M059J (cell line): ENCODE results near the gene C9. TPM values are rescaled to one million over a fixed set of nuclear protein-coding genes. Genes with fewer than 3 reads are reported as not detected.
"Not testable (repeated sequence)": the region's sequence is repeated elsewhere in the genome, so short reads cannot be mapped to it uniquely, and the experiment has no call there.

Source experiments
- DNase-seq: peaks from one replicate; pipeline ENCODE4 v3.0.0-alpha.2; 2012; ENCODE audit warnings: low read depth
- total RNA-seq: library from RNA; depleted of rRNA; stranded (reverse); fragments of >200 nt; shearing (Covaris generic); gene quantifications from 2 replicates; pipeline ENCODE4 v1.2.3, GENCODE V29; 2014; rRNA removed

The C9 gene
- total RNA-seq, result not detected in 2 replicates

- DNase-seq, result no peak
These were observed at the start of gene C9 for GRCh38 chr5:39364367-39364766. TSS of gene C9 (minus strand) at chr5:39364495. CDS start at chr5:39364464, 31 bp downstream.

DNA sequence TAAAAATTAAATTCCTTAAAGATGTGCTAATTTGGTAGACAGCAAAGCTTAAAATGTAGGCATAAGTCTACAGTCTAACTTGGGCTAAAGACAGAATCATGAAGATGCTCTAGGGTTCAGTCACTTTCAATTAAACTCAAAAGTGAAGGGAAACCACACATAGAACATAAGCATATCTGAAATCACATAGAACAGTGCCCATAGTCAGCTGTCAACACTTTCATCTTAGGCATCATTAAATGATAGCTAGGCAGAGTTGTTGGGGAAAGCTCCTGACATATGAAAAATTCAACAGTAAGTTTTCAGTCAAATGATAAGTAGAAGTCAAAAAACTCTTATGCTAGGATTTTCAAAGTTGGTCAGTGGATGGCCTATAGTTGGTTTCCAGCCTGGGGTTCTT, 49.5 kb upstream of the C9 start:
- DNase-seq, result no peak

DNA sequence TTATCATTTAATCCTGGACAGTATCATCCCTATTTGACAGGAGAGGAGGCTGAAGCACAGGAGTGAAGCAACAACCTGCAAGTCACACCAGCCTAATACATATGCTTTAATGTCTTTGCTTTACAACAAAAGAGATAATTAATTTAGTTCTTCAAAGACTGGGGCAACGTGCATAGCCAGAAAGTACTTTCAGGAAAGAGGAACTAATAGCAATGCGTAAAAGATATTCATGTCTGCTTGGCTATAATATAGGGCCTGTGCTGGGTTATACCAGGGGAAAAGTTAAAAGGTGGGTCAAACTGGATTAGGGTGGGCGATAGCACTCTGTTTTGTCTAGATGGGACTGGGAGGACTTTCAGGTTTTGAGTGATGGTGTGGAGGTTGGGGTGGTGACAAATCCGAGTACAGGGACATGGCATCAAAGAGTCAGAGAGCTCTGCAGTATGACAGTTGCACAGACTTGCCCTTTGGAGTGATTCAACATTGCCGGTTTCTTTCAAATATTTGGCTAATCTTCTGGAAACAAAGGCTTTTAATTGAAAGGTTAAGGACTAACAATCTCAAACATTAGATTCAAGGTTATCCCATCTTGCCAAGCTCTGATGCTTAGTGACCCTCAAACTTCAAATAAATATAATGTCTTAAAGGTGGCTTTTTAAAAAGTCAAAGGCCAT, 48.6 kb upstream of the C9 start:
- DNase-seq, result no peak

GRCh38 chr5:39411985-39412384, 47.7 kb upstream of the C9 start:
- DNase-seq, result no peak

DNA sequence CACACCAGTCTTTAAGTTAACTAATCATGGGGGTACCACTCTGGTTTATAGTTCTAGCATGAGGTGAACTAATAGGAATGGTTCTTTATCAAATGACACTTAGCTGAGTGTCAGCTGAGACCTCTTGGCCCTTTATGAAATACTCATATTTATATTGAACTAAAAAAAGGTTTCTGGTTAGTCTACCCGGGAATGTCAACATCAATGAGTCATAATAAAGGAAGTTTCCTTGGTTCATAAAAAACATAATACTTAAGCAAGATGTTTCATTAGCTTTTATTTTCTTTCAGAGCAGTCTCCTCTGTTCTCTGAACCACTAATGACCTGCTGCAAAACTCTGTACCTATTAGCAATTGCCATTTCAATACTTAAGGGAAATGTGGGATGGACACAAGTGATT, 46.8 kb upstream of the C9 start:
- DNase-seq, result peak; percentile 67

- no peak for DNase-seq
These were observed 44.7 kb upstream of the C9 start for GRCh38 chr5:39409033-39409432.

DNA sequence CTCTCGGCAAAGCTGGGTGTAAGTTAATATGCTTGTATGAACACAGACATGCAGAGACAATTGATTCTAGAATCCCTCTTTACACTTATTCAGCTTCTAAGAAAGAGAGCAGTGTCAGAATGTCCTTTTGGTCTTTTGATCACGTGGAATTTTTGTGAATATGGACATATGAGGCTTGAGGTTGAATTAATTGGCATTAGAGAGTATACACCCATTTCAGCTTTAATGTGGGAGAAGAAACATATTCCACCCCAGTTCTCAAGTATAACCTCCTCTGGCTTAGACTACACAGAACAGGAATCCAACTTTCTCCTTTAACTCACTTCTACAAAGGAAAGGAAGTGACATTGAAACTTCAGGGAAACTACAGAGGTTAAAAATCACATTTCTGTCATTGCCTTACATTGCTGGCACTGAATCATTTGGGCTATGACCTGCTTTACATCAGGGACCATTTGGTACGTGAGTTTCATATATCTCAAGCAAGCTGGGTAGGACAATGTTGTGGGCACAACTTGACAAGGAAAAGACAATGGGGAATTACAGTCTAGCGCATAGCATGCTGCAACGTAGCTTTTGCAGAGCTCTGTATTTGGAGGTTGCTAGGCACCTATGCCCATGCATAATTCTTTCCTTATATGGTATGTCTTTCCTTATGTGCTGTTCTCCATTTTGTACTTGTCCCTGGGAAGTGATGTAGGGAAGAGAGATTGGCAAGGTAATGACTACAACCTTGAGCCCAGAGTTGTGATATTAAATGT, 41.0 kb upstream of the C9 start:
- no peak for DNase-seq

- not testable (repeated sequence) for DNase-seq
These were observed 39.5 kb upstream of the C9 start for GRCh38 chr5:39403761-39404160.

GRCh38 chr5:39402140-39402539, 37.8 kb upstream of the C9 start:
- DNase-seq, result not testable (repeated sequence)

DNA sequence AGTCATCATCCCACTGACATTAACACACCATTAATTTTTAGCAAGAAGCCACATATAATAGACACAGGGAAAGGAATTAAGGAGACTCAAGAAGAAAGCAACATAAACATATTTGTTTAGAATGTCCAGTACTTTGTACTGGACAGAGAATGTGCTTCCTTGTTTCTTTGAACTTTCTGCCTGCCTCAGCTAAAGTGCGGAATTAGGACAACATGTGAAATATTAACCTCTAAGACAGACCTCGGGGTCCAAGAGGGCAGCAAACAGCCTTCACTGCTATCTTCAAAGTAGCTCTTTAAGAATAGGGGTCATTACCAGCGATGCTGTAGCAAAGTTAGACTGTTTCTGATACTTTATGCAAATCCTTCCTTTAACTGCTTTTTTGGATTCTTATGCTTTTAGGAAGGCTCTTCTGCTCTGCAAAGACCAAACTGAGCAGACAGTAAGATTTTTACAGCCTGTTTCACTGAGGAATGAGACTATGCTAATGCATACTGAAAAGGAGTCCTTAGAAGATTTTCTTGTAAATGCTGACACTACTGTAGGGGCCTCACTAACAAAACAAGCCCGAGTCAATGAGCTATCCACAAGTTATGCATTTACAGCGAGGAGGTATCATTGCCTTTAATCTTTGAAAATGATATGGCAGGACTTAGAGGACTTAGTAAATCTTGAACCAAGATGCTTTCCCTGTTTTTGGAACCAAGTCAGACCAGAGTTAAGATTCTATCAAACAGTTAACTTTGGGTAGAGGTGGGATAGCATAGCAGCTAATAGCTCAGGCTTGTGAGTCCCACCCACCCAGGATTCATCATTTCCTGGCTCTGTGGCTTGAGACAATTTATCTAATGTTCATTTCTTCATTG, 36.7 kb upstream of the C9 start:
- DNase-seq, result no peak

GRCh38 chr5:39399135-39400036, 35.1 kb upstream of the C9 start:
- peak; percentile 98 for DNase-seq

DNA sequence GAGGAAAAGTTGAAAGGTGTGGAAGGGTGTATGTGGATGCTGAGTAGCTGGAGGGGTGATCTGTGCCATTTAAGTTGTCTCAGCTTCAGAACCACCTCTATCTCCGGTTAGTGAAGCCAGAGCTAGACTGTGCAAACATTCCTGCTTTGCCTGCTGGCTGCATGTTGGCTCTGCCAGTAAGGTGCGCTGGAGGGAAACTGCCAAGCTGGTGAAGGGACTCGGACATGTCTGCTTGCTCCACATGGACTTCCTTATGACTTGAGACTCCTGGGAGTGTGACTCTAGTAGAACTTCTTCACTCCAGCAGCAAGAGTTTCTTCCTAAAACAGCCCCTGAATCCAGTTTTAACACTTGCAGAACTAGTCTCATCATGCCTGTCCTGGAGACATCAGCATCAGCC, 32.5 kb upstream of the C9 start:
- no peak for DNase-seq

DNA sequence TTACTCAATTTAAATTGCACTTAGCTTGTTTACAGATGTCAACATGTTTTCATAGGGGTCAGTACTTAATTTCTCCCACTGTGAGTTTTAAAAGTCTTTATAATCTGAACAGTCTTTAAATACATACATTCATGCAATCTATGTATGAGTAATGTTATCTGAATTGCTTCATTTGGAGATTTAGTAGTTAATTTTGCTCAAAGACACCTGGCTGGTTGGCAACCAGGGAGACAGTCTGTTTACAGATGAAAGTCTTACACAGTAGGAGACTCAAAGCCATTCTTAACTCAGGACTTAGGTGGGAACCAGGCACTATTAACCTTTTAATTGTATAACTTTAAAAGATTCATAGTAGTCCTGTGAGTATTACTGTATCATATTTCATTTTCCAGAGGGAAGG, 31.2 kb upstream of the C9 start:
- DNase-seq, result no peak

DNA sequence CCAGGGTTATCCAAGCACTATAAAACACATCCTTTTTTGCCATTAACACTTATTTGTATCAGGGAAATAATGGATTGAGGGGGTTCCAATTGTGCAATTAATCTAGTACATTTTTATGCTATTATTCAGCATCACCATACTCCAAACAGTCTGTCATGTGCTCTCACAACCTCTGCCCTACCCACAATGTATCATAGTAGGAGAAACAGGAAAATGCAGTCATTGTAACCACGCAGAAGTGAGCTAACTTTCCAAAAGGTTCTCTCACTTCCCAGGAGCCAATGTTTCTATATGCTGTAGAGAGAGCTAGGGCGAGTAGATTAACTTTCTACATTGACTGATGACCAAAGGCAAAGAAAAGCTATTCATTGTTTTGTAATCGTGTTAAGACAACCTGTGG, 30.7 kb upstream of the C9 start:
- peak; percentile 69 for DNase-seq

DNA sequence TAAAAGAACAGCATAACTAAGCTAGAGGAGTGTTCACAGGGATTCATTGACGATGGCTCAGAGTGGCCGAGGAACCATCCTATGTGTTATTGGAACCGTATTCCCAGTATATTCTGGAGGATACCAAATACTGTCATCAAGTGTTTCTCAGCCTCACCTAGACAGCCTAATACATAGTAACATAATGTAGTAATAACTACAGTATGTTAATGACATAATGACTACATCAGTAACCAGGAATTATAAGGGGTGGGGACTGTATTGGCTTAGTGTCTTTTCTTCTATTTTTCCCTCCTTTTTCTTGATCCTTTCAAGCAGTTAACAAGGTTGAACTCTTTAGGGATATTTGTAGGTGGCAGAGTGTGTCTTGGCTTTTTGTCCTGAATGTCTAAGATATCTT, 26.6 kb upstream of the C9 start:
- no peak for DNase-seq

GRCh38 chr5:39387293-39387692, 23.0 kb upstream of the C9 start:
- no peak for DNase-seq

- no peak for DNase-seq
These were observed 20.0 kb upstream of the C9 start for GRCh38 chr5:39384271-39384670.

DNA sequence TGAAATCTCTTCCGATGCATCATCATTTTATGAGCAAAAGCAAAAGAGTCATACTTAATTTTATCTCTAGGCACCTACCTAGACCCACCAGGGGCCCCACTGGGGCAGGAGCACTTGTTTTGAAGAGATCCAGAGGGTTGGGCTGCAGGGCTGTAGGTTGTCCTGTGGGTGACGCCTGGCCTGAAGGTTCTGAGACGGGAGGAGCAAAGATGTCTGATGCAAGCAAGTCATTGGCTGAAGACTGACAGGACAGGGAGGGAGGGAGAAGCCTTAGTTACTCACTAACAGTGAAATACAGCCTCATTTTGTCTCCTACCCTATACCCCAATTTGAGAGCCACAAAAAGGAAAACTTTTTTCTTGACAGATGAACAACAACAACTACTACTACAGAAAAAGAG, 17.1 kb upstream of the C9 start:
- no peak for DNase-seq

DNA sequence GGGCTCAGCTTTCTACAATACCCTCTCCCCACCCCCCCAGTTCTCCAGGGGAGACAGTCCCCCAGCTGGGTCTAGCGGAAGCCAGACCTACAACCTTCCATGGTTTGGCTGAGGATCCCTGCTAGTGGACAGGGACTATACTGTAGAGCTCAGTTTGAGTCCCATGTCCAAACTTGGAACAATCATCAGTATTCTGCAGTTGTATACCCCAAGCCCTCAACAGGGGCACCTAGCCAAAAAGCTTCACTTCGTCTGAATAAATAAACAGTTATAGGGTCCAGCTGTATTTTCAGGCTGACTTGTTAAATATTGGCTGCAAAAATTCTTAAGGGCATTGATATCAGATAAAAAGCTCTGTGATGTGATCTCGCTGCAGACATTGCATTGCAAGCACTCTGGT, 15.4 kb upstream of the C9 start:
- DNase-seq, result no peak

DNA sequence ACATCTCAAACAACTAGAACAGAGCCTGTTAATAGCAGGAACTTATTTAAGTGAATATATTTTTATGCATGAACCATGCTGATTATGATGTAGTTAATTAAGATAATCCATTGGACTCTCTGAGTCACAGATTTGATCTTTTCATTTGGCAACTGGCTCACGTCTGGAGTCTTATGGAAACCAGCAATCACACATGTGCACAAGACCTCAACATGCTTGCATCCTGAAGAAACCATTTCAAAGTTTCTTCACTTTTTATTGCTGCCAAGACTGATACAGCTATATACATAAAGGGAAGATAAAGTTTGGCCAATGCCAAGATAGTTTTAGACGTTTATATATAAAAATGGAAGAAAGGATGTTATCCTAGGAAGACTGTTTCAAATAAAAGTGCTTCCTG, 13.3 kb upstream of the C9 start:
- DNase-seq, result no peak

DNA sequence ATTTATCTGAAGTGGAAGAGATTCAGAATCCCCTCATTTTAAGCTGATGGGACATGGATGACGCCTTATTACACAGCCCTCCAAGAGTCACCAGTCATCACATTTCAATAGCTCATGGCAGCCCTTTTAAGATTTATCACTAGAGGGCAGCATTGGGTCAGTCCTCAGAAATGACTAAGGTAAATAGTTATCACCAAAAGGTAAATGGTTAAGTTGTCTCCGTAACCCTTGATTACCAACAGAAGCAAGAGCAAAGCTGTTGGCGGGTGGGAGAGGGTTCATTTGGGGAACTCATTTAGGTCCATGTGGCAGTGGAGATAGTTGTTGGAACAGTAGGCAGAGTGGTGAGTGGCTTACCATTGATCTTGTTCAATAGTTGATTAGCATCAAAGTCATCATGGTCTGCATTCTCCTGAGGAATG, 12.0 kb upstream of the C9 start:
- DNase-seq, result peak; percentile 67
